ENCODE results near the gene EXOSC2. TPM values are rescaled to one million over a fixed set of nuclear protein-coding genes. Genes with fewer than 3 reads are reported as not detected.

The EXOSC2 gene
- total and polyA plus RNA-seq, 2 of the 8 experiments (the other 6 are each of a cell fraction or from before 2014, with no cell fraction given), result 47.8 to 93.6 TPM

DNA sequence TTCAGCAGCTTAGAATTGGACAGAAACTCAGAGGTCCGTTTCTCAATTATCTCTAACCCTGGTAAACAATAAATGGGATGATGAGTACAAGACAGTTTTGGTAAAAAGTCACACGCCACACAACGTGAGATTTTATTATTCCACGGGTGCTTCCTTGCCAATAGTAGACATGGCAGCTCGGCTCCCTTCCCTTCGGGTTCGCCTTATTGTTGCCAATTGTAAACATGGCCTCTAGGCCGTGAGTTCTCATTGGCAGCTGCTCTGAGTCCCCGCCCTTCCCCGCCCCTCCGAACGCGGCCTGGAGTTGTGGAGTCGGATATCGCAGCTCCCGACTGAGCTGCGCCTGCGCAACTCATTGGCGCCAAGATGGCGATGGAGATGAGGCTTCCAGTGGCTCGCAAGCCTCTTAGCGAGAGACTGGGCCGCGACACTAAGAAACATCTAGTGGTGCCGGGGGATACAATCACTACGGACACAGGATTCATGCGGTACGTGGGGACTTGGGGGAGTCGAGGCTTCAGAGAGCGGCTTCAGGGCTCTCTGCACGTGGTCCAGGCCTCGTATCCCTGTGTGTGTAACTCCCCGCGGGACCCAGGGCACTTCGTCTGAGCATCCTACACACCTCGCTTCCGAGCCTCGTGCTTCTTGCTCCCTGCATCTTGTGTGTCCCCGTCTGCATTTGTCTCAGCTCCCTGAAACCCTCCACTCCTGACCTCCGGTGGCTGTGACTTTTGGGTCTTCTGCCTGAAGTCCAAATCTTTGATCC is at the start of gene EXOSC2 (continued):
- TF ChIP-seq NANOG (IDR thresholded peaks at IDR 0.05; ENCODE audit: insufficient read depth, low read depth, low read length, poor library complexity, severe bottlenecking) (no peak), ASH2L (IDR thresholded peaks at IDR 0.05; ENCODE audit: low read length) (peak; percentile 24)

Data from H1 (cell line).